ENCODE data around the gene LSM6. TPM values are rescaled to one million over a fixed set of nuclear protein-coding genes. Genes with fewer than 3 reads are reported as not detected.

The LSM6 gene
- total RNA-seq: 10 to 100 TPM; 17.2 to 34.6 (median 23.0) TPM

GRCh38 chr4:146175541-146176453, at the start of gene LSM6:
Gene LSM6, plus strand, starts transcription at chr4:146175718. Its CDS starts 7,204 bp downstream, at chr4:146182922.
- intact Hi-C loops (cut with DNase I; ENCODE audit: low total_unique reads): no loop called here
- DNase-seq (ENCODE audit: low spot score in 2 of 2): peak; percentile 83 to 96
- H3K4me3 ChIP-seq (ENCODE audit: low read depth, poor library complexity, severe bottlenecking): peak within 1 kb of the TSS; percentile 92
- 0% methylated on average over 39 to 45 of the region's 75 CpGs for WGBS, 2 donors
- no peak for TF ChIP-seq POLR2A (IDR thresholded peaks at IDR 0.05)
- no peak for TF ChIP-seq CTCF (IDR thresholded peaks at IDR 0.05)

GRCh38 chr4:146132445-146132844, 43.1 kb upstream of the LSM6 start:
- 79 to 85% methylated on average over 7 of the region's 7 CpGs for WGBS, 2 donors
- intact Hi-C loops (cut with DNase I; ENCODE audit: low total_unique reads): no loop called here
- no peak for TF ChIP-seq CTCF (IDR thresholded peaks at IDR 0.05)
- no peak for TF ChIP-seq POLR2A (IDR thresholded peaks at IDR 0.05)
- no peak overlapping the region for H3K4me3 ChIP-seq (ENCODE audit: low read depth, poor library complexity, severe bottlenecking)
- DNase-seq (ENCODE audit: low spot score in 2 of 2): no peak

GRCh38 chr4:146134761-146135445, 40.6 kb upstream of the LSM6 start:
- 43 to 48% methylated on average over 8 of the region's 8 CpGs for WGBS, 2 donors
- intact Hi-C loops (cut with DNase I; ENCODE audit: low total_unique reads): no loop called here
- TF ChIP-seq POLR2A (IDR thresholded peaks at IDR 0.05): no peak
- TF ChIP-seq CTCF (IDR thresholded peaks at IDR 0.05): no peak
- peak in 1 of 2 donors; percentile 32 for DNase-seq (ENCODE audit: low spot score in 2 of 2)
- H3K4me3 ChIP-seq (ENCODE audit: low read depth, poor library complexity, severe bottlenecking): no peak overlapping the region

GRCh38 chr4:146135941-146136340, 39.6 kb upstream of the LSM6 start:
- intact Hi-C loops (cut with DNase I; ENCODE audit: low total_unique reads): no loop called here
- DNase-seq (ENCODE audit: low spot score in 2 of 2): no peak
- TF ChIP-seq CTCF (IDR thresholded peaks at IDR 0.05) (no peak), POLR2A (IDR thresholded peaks at IDR 0.05) (no peak)
- 85 to 95% methylated on average over 2 of the region's 2 CpGs for WGBS, 2 donors
- no peak overlapping the region for H3K4me3 ChIP-seq (ENCODE audit: low read depth, poor library complexity, severe bottlenecking)

GRCh38 chr4:146142768-146143167, 32.8 kb upstream of the LSM6 start:
- intact Hi-C loops (cut with DNase I; ENCODE audit: low total_unique reads): no loop called here
- TF ChIP-seq CTCF (IDR thresholded peaks at IDR 0.05) (no peak), POLR2A (IDR thresholded peaks at IDR 0.05) (no peak)
- no peak overlapping the region for H3K4me3 ChIP-seq (ENCODE audit: low read depth, poor library complexity, severe bottlenecking)
- peak in 1 of 2 donors; percentile 35 for DNase-seq (ENCODE audit: low spot score in 2 of 2)

All from lower leg skin (tissue), 4 donors.